Loucy (cell line): ENCODE results near the gene NMRAL1.

Experiments
- H2AFZ ChIP-seq: fragments of 200-600 bp; sonication (generic); 2 replicates; pipeline ENCODE4 v1.6.0; 2016; ENCODE audit warnings: antibody characterized with exemption, mild to moderate bottlenecking, low read length, moderate library complexity
- H3F3A ChIP-seq: fragments of 200-600 bp; 2 replicates; pipeline ENCODE4 v1.6.0; 2016; ENCODE audit warnings: antibody characterized with exemption, low read depth, mild to moderate bottlenecking
- H3K27me3 ChIP-seq: fragments of 200-600 bp; sonication (generic); 2 replicates; pipeline ENCODE4 v1.6.1; 2014; ENCODE audit warnings: low read length, mild to moderate bottlenecking; ENCODE audit not compliant: insufficient read depth, poor library complexity, severe bottlenecking
- H3K36me3 ChIP-seq: fragments of 200-600 bp; sonication (generic); 2 replicates; pipeline ENCODE4 v1.6.1; 2016; ENCODE audit warnings: low read length; ENCODE audit not compliant: insufficient read depth
- H3K4me1 ChIP-seq: fragments of 200-600 bp; sonication (generic); 2 replicates; pipeline ENCODE4 v1.5.1; 2014; ENCODE audit warnings: low read length, mild to moderate bottlenecking; ENCODE audit not compliant: insufficient read depth, poor library complexity, severe bottlenecking
- H3K4me2 ChIP-seq: fragments of 200-600 bp; sonication (generic); 2 replicates; pipeline ENCODE4 v1.6.0; 2014; ENCODE audit warnings: antibody characterized with exemption, low read length, low read depth, mild to moderate bottlenecking; ENCODE audit not compliant: poor library complexity, severe bottlenecking
- H3K4me3 ChIP-seq: fragments of 200-600 bp; sonication (generic); 2 replicates; pipeline ENCODE4 v1.5.1; 2014; ENCODE audit warnings: low read length, mild to moderate bottlenecking, mixed read lengths; ENCODE audit not compliant: poor library complexity, severe bottlenecking
- H3K79me2 ChIP-seq: fragments of 200-600 bp; sonication (generic); 2 replicates; pipeline ENCODE4 v1.6.1; 2014; ENCODE audit warnings: low read length; ENCODE audit not compliant: insufficient read depth
- H3K9ac ChIP-seq: fragments of 200-600 bp; sonication (generic); 2 replicates; pipeline ENCODE4 v1.6.0; 2014; ENCODE audit warnings: mild to moderate bottlenecking, low read depth, low read length, moderate library complexity; ENCODE audit not compliant: poor library complexity, severe bottlenecking
- H3K9me2 ChIP-seq: fragments of 200-600 bp; sonication (generic); replicated peaks from 2 replicates; pipeline ENCODE4 v1.6.1; 2016; ENCODE audit warnings: low read depth, low read length, mixed read lengths
- H3K9me3 ChIP-seq: fragments of 200-600 bp; sonication (generic); 2 replicates; pipeline ENCODE4 v1.6.1; 2014; ENCODE audit warnings: mild to moderate bottlenecking, antibody characterized with exemption, low read length, low read depth; ENCODE audit not compliant: insufficient read depth
- H4K20me1 ChIP-seq: fragments of 200-600 bp; sonication (generic); 2 replicates; pipeline ENCODE4 v1.6.0; 2014; ENCODE audit warnings: antibody characterized with exemption, low read length, mild to moderate bottlenecking; ENCODE audit not compliant: insufficient read depth, poor library complexity, severe bottlenecking
- EZH2phosphoT487 ChIP-seq: fragments of 200-600 bp; IDR thresholded peaks from 2 replicates; pipeline ENCODE4 v1.6.1; 2018; ENCODE audit warnings: antibody characterized with exemption, mild to moderate bottlenecking, moderate library complexity, borderline replicate concordance
- TF ChIP-seq, protein P1 (sequence below): fragments of 200-600 bp; sonication (generic); conservative IDR thresholded peaks from 2 replicates; pipeline ENCODE4 v1.5.1; 2014; ENCODE audit warnings: mild to moderate bottlenecking, antibody characterized with exemption, low read length

The NMRAL1 gene

GRCh38 chr16:4463522-4464163, 10.8 kb downstream of the NMRAL1 start:
- Histone ChIP-seq H3K4me3 (no peak overlapping the region), H3F3A (no peaks in the 10 kb centered on the region), H3K27me3 (no peaks in the 10 kb centered on the region), H3K9ac (no peak overlapping the region), H3K9me3 (no peaks in the 10 kb centered on the region), H3K4me1 (no peaks in the 10 kb centered on the region), H3K36me3 (no peaks in the 10 kb centered on the region), H2AFZ (no peak overlapping the region), H3K4me2 (no peak overlapping the region), H3K9me2 (no peaks in the 10 kb centered on the region), H3K79me2 (no peaks in the 10 kb centered on the region), H4K20me1 (no peaks in the 10 kb centered on the region)
- no peak for TF ChIP-seq EZH2phosphoT487
- TF ChIP-seq, protein P1, sequence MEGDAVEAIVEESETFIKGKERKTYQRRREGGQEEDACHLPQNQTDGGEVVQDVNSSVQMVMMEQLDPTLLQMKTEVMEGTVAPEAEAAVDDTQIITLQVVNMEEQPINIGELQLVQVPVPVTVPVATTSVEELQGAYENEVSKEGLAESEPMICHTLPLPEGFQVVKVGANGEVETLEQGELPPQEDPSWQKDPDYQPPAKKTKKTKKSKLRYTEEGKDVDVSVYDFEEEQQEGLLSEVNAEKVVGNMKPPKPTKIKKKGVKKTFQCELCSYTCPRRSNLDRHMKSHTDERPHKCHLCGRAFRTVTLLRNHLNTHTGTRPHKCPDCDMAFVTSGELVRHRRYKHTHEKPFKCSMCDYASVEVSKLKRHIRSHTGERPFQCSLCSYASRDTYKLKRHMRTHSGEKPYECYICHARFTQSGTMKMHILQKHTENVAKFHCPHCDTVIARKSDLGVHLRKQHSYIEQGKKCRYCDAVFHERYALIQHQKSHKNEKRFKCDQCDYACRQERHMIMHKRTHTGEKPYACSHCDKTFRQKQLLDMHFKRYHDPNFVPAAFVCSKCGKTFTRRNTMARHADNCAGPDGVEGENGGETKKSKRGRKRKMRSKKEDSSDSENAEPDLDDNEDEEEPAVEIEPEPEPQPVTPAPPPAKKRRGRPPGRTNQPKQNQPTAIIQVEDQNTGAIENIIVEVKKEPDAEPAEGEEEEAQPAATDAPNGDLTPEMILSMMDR: no peak

GRCh38 chr16:4461250-4462085, 13.0 kb downstream of the NMRAL1 start:
- Histone ChIP-seq H3K36me3 (no peaks in the 10 kb centered on the region), H3K4me1 (no peaks in the 10 kb centered on the region), H3K9me2 (no peaks in the 10 kb centered on the region), H3K9me3 (no peaks in the 10 kb centered on the region), H3K27me3 (no peaks in the 10 kb centered on the region), H4K20me1 (no peaks in the 10 kb centered on the region), H3K4me3 (no peak overlapping the region), H3K9ac (no peak overlapping the region), H3F3A (no peaks in the 10 kb centered on the region), H3K79me2 (no peaks in the 10 kb centered on the region), H2AFZ (no peak overlapping the region), H3K4me2 (no peak overlapping the region)
- TF ChIP-seq EZH2phosphoT487: no peak
- TF ChIP-seq, protein P1: no peak

- Histone ChIP-seq H3K79me2 (no peaks in the 10 kb centered on the region), H3K4me2 (no peak overlapping the region), H3F3A (no peaks in the 10 kb centered on the region), H3K4me3 (no peak overlapping the region), H3K9ac (no peak overlapping the region), H4K20me1 (no peaks in the 10 kb centered on the region), H3K9me3 (no peaks in the 10 kb centered on the region), H3K27me3 (no peaks in the 10 kb centered on the region), H3K4me1 (no peaks in the 10 kb centered on the region), H3K36me3 (no peaks in the 10 kb centered on the region), H2AFZ (no peak overlapping the region), H3K9me2 (no peaks in the 10 kb centered on the region)
- no peak for TF ChIP-seq EZH2phosphoT487
- TF ChIP-seq, protein P1: no peak
Measured at GRCh38 chr16:4460936-4461249, 13.5 kb downstream of the NMRAL1 start.
